GM18502 (cell line): ENCODE results near the gene CHL1.

ENCODE experiments used
- ATAC-seq: cut with Tn5 transposase; IDR thresholded peaks from one replicate; pipeline ENCODE4 v1.9.1; 2021; ENCODE audit warnings: mild to moderate bottlenecking; ENCODE audit not compliant: unreplicated experiment, poor library complexity

Gene CHL1

DNA sequence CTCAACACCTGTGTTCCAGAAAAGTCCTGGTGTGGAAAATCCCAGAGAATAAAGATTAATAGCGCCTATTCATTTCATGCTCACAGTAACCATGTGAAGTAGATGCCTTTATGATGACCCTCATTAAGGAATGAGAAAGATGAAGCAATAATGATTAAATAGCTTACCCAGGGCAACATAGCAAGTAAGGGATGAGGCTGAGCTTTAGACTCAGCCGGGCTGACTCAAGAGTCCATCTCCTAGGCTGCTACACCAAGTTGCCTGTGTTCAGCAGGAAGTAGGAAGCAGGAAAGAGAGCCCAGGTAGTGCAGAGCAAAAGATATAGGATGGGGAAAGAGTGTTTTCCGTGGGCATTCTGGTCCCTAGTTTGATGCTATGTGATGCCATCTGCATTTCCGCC lies 256.5 kb downstream of the CHL1 start:
- ATAC-seq = no peak

DNA sequence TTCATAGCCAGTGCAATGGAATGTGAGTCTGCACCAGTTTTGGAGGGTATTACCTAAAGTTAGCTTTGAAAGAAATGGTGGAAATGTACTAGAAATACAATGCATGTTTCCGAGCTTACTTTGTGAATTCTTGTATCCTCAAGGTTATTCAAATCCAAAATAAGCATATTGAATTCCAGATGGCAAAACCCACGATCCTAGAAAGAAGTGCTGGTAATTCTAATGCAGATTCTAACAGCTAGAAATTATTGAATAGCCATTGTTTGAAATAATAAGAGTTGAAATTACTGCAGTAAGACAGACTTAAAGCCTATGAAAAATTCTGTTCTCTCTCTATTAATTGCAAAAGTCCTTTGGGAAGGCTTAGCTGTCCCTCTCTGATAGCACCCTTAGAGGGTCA lies 258.4 kb downstream of the CHL1 start:
- ATAC-seq = no peak

DNA sequence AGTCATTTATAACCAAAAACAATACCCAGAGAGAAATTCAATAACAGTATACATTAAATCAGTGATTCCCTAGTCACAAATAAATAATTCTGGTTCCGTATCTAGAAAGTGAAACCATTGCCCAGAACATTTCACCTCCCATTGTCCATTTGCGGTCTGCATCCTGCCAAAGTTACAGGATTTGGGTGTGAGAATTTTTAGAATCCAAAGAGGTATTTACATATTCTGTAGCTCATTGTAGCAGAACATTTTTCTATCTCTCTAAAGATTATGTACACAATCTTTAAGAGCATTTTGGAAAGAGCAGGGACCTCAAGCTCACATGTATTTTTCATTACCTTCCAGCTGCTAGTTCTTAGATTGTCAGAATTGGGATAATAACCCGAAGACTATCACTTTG lies 261.6 kb downstream of the CHL1 start:
- no peak for ATAC-seq

DNA sequence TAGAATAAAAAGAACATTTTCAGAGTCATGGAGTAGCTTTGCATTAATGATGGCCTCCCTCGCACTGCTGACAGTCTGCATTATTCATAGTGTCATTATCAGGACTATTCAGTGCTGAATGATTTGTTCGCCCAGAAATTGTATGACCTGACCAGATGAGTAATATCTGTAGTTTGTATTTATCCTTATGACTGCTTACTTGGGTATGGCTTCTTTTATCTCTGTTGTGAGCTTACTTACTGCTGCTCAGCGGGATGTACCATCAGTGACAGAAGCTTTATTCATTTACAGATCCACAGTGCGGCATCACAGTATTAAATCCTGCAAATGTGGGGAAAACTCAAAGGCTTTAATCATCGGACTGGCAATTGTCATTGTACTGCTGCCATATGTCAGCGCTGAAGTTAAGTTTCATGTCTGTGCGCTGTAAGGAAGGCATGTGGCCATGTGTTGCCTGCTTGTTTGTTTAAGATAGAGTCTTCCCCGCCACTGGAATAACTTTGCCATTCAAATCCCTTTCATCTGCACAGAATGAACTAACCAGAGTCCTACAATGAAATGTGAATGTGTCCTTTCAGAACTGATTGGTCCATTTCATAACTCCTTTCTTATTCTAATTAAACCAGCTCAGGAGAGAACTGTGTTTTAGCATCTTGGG lies 262.2 kb downstream of the CHL1 start:
- no peak for ATAC-seq
